DOHH2 (cell line): ENCODE results near the gene SLC16A10.

Experiments
- H3F3A ChIP-seq: fragments of 200-600 bp; sonication (generic), shearing (Covaris generic); 2 replicates; pipeline ENCODE4 v1.6.0; 2016; ENCODE audit warnings: antibody characterized with exemption, mild to moderate bottlenecking; ENCODE audit not compliant: control insufficient read depth, insufficient read depth
- H3K27ac ChIP-seq: fragments of 200-600 bp; sonication (generic); 2 replicates; pipeline ENCODE4 v1.5.1; 2014; ENCODE audit warnings: low read depth, mild to moderate bottlenecking, low read length, moderate library complexity
- H3K27me3 ChIP-seq: fragments of 200-600 bp; sonication (generic); 2 replicates; pipeline ENCODE4 v1.6.1; 2014; ENCODE audit warnings: mild to moderate bottlenecking, low read length, mixed read lengths; ENCODE audit not compliant: control insufficient read depth
- H3K36me3 ChIP-seq: fragments of 200-600 bp; sonication (generic); 2 replicates; pipeline ENCODE4 v1.6.1; 2014; ENCODE audit warnings: mild to moderate bottlenecking, low read length, moderate library complexity, mixed read lengths; ENCODE audit not compliant: control insufficient read depth
- H3K4me1 ChIP-seq: fragments of 200-600 bp; sonication (generic); 2 replicates; pipeline ENCODE4 v1.6.1; 2014; ENCODE audit warnings: mild to moderate bottlenecking, low read length, mixed read lengths; ENCODE audit not compliant: control insufficient read depth
- H3K4me2 ChIP-seq: fragments of 200-600 bp; sonication (generic); 2 replicates; pipeline ENCODE4 v1.6.0; 2014; ENCODE audit warnings: mild to moderate bottlenecking, low read length, moderate library complexity
- H3K4me3 ChIP-seq: fragments of 200-600 bp; sonication (generic); 2 replicates; pipeline ENCODE4 v1.5.1; 2014; ENCODE audit warnings: mild to moderate bottlenecking, low read length, mixed read lengths
- H3K79me2 ChIP-seq: fragments of 200-600 bp; sonication (generic); 2 replicates; pipeline ENCODE4 v1.6.1; 2014; ENCODE audit warnings: mild to moderate bottlenecking, low read length, mixed read lengths; ENCODE audit not compliant: control insufficient read depth
- H3K9me2 ChIP-seq: fragments of 200-600 bp; sonication (generic); replicated peaks from 2 replicates; pipeline ENCODE4 v1.6.1; 2014; ENCODE audit warnings: mild to moderate bottlenecking, low read length, mixed read lengths; ENCODE audit not compliant: control insufficient read depth
- H3K9me3 ChIP-seq: fragments of 200-600 bp; sonication (generic); 2 replicates; pipeline ENCODE4 v1.6.1; 2014; ENCODE audit warnings: antibody characterized with exemption, low read length, mixed read lengths; ENCODE audit not compliant: control insufficient read depth, insufficient read depth
- H4K20me1 ChIP-seq: fragments of 200-600 bp; sonication (generic); 2 replicates; pipeline ENCODE4 v1.6.0; 2014; ENCODE audit warnings: low read depth, mild to moderate bottlenecking, antibody characterized with exemption, low read length, moderate library complexity; ENCODE audit not compliant: control insufficient read depth, insufficient read depth
- CTCF ChIP-seq: fragments of 200-600 bp; sonication (generic); IDR thresholded peaks from one replicate; pipeline ENCODE4 v1.5.1; 2014; ENCODE audit warnings: antibody characterized with exemption, mild to moderate bottlenecking, low read depth, low read length; ENCODE audit not compliant: poor library complexity, severe bottlenecking
- EZH2phosphoT487 ChIP-seq: fragments of 200-600 bp; sonication (generic); IDR thresholded peaks from 2 replicates; pipeline ENCODE4 v1.6.1; 2017; ENCODE audit warnings: borderline replicate concordance, mild to moderate bottlenecking, antibody characterized with exemption, low read length, moderate library complexity, mixed read lengths

Gene SLC16A10

DNA sequence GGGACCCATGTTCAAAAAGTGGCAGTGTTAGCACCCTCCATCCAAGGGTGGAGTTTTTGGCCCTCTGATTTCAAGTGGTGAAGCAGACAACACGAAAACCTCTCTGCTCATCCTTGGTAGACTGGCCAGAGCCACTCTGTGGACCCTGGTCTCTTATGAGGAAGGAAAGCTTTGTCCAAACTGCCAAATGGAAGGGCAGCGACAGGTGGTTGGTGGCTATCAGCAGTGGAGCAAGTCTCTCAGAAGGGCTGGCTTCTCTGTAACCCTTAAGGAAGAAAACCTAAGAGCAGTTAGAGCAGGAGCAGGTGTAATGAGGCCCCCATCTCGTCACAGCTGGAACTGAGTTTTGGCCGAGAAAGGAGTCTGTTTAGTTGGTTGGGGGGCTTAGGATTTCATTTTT is 155.8 kb downstream of the SLC16A10 start:
- H3K27me3 ChIP-seq: peaks cover 7% of the 10 kb centered on the region
- H3K4me1 ChIP-seq: no peaks in the 10 kb centered on the region
- no peak overlapping the region for H3K27ac ChIP-seq
- H4K20me1 ChIP-seq: no peaks in the 10 kb centered on the region
- no peaks in the 10 kb centered on the region for H3F3A ChIP-seq
- no peaks in the 10 kb centered on the region for H3K36me3 ChIP-seq
- H3K4me2 ChIP-seq: no peak overlapping the region
- H3K9me3 ChIP-seq: no peaks in the 10 kb centered on the region
- no peaks in the 10 kb centered on the region for H3K79me2 ChIP-seq
- TF ChIP-seq EZH2phosphoT487 (no peak), CTCF (no peak)
- no peaks in the 10 kb centered on the region for H3K9me2 ChIP-seq
- no peak overlapping the region for H3K4me3 ChIP-seq

- Histone ChIP-seq H4K20me1 (no peaks in the 10 kb centered on the region), H3K4me3 (no peak overlapping the region), H3F3A (no peaks in the 10 kb centered on the region), H3K27ac (no peak overlapping the region), H3K79me2 (no peaks in the 10 kb centered on the region), H3K9me2 (no peaks in the 10 kb centered on the region), H3K9me3 (no peaks in the 10 kb centered on the region), H3K27me3 (peaks cover 9% of the 10 kb centered on the region), H3K36me3 (no peaks in the 10 kb centered on the region), H3K4me2 (no peak overlapping the region), H3K4me1 (peaks cover 11% of the 10 kb centered on the region)
- TF ChIP-seq EZH2phosphoT487: no peak
- no peak for TF ChIP-seq CTCF
These were observed 161.5 kb downstream of the SLC16A10 start for GRCh38 chr6:111248789-111249188.

GRCh38 chr6:111250791-111251354 is 163.6 kb downstream of the SLC16A10 start:
- no peaks in the 10 kb centered on the region for H3F3A ChIP-seq
- H3K9me3 ChIP-seq: no peaks in the 10 kb centered on the region
- peaks cover 12% of the 10 kb centered on the region; the same call in 1 of the 2 replicates for H3K27me3 ChIP-seq
- peaks cover 11% of the 10 kb centered on the region for H3K4me1 ChIP-seq
- no peak overlapping the region for H3K27ac ChIP-seq
- TF ChIP-seq CTCF: no peak
- no peak for TF ChIP-seq EZH2phosphoT487
- no peak overlapping the region for H3K4me2 ChIP-seq
- no peaks in the 10 kb centered on the region for H3K79me2 ChIP-seq
- H3K36me3 ChIP-seq: no peaks in the 10 kb centered on the region
- no peak overlapping the region for H3K4me3 ChIP-seq
- H4K20me1 ChIP-seq: no peaks in the 10 kb centered on the region
- H3K9me2 ChIP-seq: no peaks in the 10 kb centered on the region
